Adrenal gland (tissue), 12 donors: ENCODE results near the gene CACNA1A. TPM values are rescaled to one million over a fixed set of nuclear protein-coding genes. Genes with fewer than 3 reads are reported as not detected.

Source experiments
- DNase-seq, 7 donors: peaks; one replicate each; pipeline ENCODE4 v3.0.0-alpha.2; 2019 to 2020
- H3K27ac ChIP-seq, 5 donors: fragments of 200-600 bp; sonication (generic) in 4 of 5; 1 replicate in 3 of 5; 2 replicates in 2 of 5; pipeline versions ENCODE4 v1.5.1 to v1.8.0; 2016 to 2020; ENCODE audit warnings: mild to moderate bottlenecking in 1 of 5
- H3K27me3 ChIP-seq: fragments of 200-600 bp; 2 replicates; pipeline ENCODE4 v1.8.0; 2021
- H3K36me3 ChIP-seq, 2 donors: fragments of 200-600 bp; replicated peaks in 1 of 2; 1 replicate in 1 of 2; 2 replicates in 1 of 2; pipeline versions ENCODE4 v1.5.1 to v1.8.0; 2018 to 2022
- H3K4me1 ChIP-seq, 2 donors: fragments of 200-600 bp; replicated peaks in 1 of 2; 1 replicate in 1 of 2; 2 replicates in 1 of 2; pipeline versions ENCODE4 v1.5.1 to v1.8.0; 2018 to 2021
- H3K4me3 ChIP-seq, 4 donors: fragments of 200-600 bp; sonication (generic) in 3 of 4; one replicate each; pipeline ENCODE4 v1.5.1; 2016 to 2018
- H3K9me3 ChIP-seq, 3 donors: fragments of 200-600 bp; sonication (generic) in 1 of 3; replicated peaks in 1 of 3; 1 replicate in 2 of 3; 2 replicates in 1 of 3; pipeline versions ENCODE4 v1.5.1 to v1.8.0; 2016 to 2021
- CTCF ChIP-seq, 6 experiments: fragments of 450-650 bp in 4 of 6; fragments of 200-600 bp in 2 of 6; sonication (generic) in 1 of 6; IDR thresholded peaks; 1 replicate in 5 of 6; 2 replicates in 1 of 6; pipeline versions ENCODE4 v1.5.1 to v1.8.0; 2016 to 2021; ENCODE audit warnings: antibody characterized with exemption in 6 of 6, mild to moderate bottlenecking in 2 of 6, moderate library complexity in 1 of 6
- POLR2A ChIP-seq, 2 donors: fragments of 450-650 bp; IDR thresholded peaks; one replicate each; pipeline ENCODE4 v1.6.1; 2017; ENCODE audit warnings: antibody characterized with exemption in 2 of 2, mild to moderate bottlenecking in 2 of 2, moderate library complexity in 1 of 2
- WGBS, 4 donors: extraction: QIAGEN DNeasy Blood & Tissue Kit in 2 of 4; methylation state at CpG; one replicate each; pipeline versions ENCODE4 v1.1.5 to v1.1.7; 2013 to 2017; 5-methylcytosine and 5-hydroxymethylcytosine counted together
- intact Hi-C, 2 donors: fragments of 100-400 bp; cut with DNase I; formaldehyde crosslinking; loops; one replicate each; pipeline versions ENCODE4 v1.14.1 to v1.15.0; 2022 to 2023
- polyA plus RNA-seq, 3 donors: library from polyadenylated mRNA; stranded (reverse); fragments of 200-250 nt in 2 of 3; fragments of 350-450 nt in 1 of 3; fragmentation: Illumina TruSeq in 1 of 3; extraction: RNeasy Lipid Tissue Mini Kit (QIAGEN cat#74804) in 1 of 3; gene quantifications; one replicate each; pipeline ENCODE4 v1.2.3, GENCODE V29; 2013 to 2014
- total RNA-seq, 9 donors: library from RNA; depleted of rRNA in 4 of 9; stranded (reverse); fragments of >200 nt in 4 of 9; fragments of 120-200 nt in 1 of 9; fragmentation: NEBNext Ultra II Directional in 1 of 9; extraction: Animal tissue kit (Norgen Biotek cat#: 25700) in 1 of 9; gene quantifications; one replicate each; pipeline versions ENCODE4 v1.1.0 to v1.2.4, GENCODE V29; 2013 to 2023
- donor health status: healthy with polysubstance abuse.
- donor health status: Bipolar disorder and iron deficiency.
- donor health status: DM: yes; HTN: yes; CAD: no.
- donor health status: DM: no; HTN: no; CAD: no.
- donor health status: DM: no; HTN: no; CAD: no.
- donor health status: DM: yes; HTN: yes; CAD: no.

The CACNA1A gene
- total and polyA plus RNA-seq, 12 donors = 0.28 to 35.4 (median 2.8) TPM; not detected in 1

DNA sequence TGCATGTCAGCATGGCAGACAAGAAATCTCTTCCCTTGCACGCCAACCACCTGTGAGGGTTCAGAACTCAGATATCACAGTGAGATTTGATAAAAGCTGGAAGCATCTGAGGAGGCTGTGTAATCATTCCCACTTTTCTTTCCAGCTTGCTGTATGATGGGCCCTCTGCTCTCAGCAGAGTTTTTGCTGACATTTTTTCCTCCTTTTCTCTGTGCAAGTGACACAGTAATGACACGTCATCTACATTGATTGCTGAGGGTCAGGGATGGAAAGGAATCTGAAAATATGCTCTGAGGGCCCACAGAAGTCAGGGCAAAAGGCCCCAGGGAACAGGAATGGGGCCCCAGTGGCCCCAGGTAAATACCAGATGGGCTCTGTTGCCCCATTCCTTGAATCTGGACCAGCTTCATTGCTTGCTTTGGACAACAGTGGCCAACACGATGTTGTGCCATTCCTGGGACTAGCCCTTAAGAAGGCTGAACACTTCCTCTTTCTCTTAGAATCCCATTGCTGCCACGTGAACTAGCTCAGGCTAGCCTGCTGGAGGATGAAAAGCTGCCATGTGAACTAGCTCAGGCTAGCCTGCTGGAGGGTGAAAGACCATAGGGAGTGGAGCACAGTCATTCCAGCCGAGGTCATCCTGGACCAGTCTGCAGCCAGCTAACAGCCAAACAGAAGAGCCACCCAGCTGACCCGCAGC is 68.2 kb downstream of the CACNA1A start:
- no peaks in the 10 kb centered on the region for H3K27me3 ChIP-seq
- H3K27ac ChIP-seq = no peak overlapping the region
- H3K36me3 ChIP-seq = no peaks in the 10 kb centered on the region
- H3K4me1 ChIP-seq = no peaks in the 10 kb centered on the region
- no peak for TF ChIP-seq POLR2A (IDR thresholded peaks at IDR 0.05)
- WGBS, 4 donors = 55 to 73% (median 66%) methylated on average over 6 of the region's 6 CpGs
- no peak overlapping the region for H3K4me3 ChIP-seq
- no peaks in the 10 kb centered on the region for H3K9me3 ChIP-seq
- intact Hi-C loops = no loop called here
- no peak for DNase-seq

DNA sequence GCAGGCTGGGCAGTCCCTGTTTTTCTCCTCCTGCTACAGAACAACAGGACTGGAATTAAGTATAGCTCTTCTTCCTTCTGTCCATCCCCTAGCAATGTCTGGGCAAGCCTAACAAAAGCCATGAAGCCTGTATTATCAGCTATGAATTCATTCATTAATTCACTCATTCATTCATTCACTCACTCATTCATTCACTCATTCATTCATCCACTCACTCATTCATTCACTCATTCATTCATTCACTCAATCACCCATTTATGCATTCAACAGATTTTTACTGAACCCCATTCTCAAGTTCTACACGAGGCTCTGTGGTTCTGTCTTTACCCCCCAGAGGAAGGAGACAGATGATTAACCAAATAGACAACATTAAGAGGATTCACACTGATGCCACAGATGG is 69.9 kb downstream of the CACNA1A start:
- Histone ChIP-seq H3K4me3 (no peak overlapping the region), H3K4me1 (no peaks in the 10 kb centered on the region), H3K9me3 (no peaks in the 10 kb centered on the region), H3K36me3 (no peaks in the 10 kb centered on the region), H3K27me3 (no peaks in the 10 kb centered on the region), H3K27ac (no peak overlapping the region)
- intact Hi-C loops = no loop called here
- DNase-seq = no peak
- 49 to 69% (median 58%) methylated on average over 1 of the region's 1 CpG for WGBS, 4 donors
- TF ChIP-seq CTCF (IDR thresholded peaks at IDR 0.05) (no peak), POLR2A (IDR thresholded peaks at IDR 0.05) (no peak)

DNA sequence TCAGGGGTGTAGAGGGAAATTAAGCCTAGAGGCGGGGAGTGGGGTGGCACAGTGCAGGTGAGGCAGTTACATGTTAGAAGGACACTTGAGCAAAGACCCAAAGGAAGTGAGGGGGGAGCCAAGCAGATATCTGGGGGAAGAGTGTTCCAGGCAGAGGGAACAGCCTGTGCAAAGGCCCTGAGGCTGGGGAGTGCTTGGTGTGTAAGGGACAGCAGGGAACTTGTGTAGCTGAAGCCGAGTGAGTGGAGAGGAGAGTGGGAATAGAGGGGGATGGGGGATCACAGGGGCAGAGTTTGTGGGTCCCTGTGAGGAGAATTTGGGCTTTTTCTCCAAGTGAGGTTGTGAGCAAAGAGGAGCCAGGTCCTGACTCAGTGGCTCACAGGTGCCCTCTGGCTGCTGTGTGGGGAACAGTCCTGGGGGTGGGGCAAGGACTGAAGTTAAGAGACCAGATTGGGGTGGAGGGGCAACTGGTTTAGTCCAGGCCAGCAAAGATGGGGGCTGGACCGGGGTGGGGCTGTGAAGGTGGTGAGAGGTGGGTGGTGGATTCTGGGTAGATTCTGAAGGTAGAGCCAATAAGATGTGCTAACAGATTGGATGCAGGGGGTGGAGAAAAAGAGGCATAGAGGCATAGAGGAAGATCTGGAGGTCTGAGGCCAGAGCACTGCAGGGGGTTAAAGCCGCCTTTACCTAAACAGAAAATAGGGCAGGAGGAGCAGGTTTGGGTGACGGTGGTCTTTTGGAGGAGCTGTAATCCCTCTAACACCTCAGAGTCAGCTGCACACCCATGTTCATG is 75.3 kb downstream of the CACNA1A start:
- Histone ChIP-seq H3K9me3 (no peaks in the 10 kb centered on the region), H3K36me3 (no peaks in the 10 kb centered on the region), H3K4me1 (no peaks in the 10 kb centered on the region), H3K27me3 (no peaks in the 10 kb centered on the region), H3K27ac (no peak overlapping the region), H3K4me3 (no peak overlapping the region)
- TF ChIP-seq CTCF (IDR thresholded peaks at IDR 0.05) (peak; percentile 27 to 65 (median 55)), POLR2A (IDR thresholded peaks at IDR 0.05) (no peak)
- DNase-seq = peak; percentile 21 to 66 (median 48)
- intact Hi-C loops = no loop called here
- WGBS, 4 donors = 62 to 76% (median 71%) methylated on average over 5 of the region's 5 CpGs

DNA sequence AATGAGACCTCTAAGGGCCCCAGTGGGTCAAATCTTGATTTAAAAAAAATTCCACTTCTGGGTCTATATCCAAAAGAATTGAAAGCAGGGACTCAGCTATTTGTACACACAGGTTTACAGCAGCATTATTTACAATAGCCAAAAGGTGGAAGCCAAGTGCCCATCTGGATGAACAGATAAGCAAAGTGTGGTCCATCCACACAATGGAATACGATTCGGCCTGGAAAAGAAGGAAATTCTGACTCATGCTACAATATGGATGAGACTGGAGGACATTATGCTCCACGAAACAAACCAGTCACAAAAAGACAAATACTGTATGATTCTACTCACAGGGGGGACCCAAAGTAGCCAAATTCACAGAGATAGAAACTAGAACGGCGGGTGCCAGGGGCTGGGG is 76.7 kb downstream of the CACNA1A start:
- no peak overlapping the region for H3K4me3 ChIP-seq
- peaks cover 0 to 4% (median 0%) of the 10 kb centered on the region in 3 donors for H3K9me3 ChIP-seq
- no peak for DNase-seq
- intact Hi-C loops = loop anchor here in 1 of 2 donors (5.0 kb wide), 1 partner anchor 152 kb away; no protein-coding TSS in a partner anchor
- H3K36me3 ChIP-seq = no peaks in the 10 kb centered on the region
- no peaks in the 10 kb centered on the region for H3K27me3 ChIP-seq
- H3K4me1 ChIP-seq = no peaks in the 10 kb centered on the region
- TF ChIP-seq POLR2A (IDR thresholded peaks at IDR 0.05) (no peak), CTCF (IDR thresholded peaks at IDR 0.05) (no peak)
- 36 to 52% (median 48%) methylated on average over 5 of the region's 5 CpGs for WGBS, 4 donors
- H3K27ac ChIP-seq = no peak overlapping the region
